GM19328 (cell line): ENCODE data around the gene CHAT.

ENCODE experiments used
- ATAC-seq: cut with Tn5 transposase; IDR thresholded peaks from one replicate; pipeline ENCODE4 v1.9.1; 2021; ENCODE audit warnings: mild to moderate bottlenecking, moderate library complexity; ENCODE audit not compliant: unreplicated experiment

CHAT gene

DNA sequence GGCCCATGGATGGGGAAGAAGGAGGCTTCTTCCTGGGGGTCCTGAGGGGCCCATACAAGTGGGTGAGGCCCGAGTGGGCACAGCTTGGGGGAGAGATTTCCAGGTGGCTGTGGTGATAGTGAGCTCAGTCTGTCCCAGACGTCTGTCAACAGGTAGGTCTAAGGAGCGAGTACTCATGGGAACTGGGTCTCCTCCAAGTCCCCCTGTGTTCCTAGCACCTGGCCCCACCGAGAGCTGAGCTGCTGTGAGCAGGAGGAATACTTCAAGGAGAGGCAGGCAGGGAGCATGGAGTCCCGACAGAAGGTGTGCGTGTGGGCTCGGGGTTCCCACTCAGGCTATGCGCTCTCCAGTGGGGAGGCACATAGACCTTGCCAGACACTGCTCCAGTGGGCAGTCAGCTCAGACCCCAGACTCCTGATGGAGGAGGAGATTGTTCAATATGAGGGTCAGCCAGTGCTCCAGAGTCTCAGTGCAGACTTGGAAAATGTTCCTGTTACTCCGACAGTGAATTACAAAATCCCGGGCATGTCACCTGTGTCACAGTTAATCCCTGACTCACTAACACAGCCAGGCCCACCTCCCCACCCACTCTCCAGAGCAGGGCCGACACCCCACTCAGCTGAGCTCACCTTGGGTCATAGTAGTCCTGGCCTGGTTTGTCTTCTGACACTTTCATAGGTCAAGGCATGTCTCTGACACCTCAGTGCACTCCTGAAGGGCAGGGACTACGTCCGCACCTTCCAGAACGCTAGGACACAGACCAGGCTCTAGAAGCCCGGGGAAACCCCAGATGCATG, 37.4 kb downstream of the CHAT start:
- ATAC-seq = no peak

DNA sequence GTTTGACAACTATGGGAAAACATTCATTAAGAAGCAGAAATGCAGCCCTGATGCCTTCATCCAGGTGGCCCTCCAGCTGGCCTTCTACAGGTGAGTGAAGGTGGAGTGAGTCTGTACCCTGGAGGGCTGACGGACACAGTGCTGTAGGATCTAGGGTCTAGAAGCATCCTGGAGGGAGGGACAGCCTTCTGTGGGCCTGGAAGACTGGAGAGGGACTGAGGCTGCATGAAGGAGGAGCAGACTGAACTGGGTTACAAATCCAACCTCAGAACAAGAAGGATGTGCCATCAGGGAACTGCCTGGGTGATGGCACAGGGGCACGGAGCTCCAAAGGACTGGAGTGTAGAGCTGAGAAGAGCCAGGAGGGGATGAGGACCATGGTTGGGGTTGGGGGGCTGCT, 38.1 kb downstream of the CHAT start:
- ATAC-seq = no peak

DNA sequence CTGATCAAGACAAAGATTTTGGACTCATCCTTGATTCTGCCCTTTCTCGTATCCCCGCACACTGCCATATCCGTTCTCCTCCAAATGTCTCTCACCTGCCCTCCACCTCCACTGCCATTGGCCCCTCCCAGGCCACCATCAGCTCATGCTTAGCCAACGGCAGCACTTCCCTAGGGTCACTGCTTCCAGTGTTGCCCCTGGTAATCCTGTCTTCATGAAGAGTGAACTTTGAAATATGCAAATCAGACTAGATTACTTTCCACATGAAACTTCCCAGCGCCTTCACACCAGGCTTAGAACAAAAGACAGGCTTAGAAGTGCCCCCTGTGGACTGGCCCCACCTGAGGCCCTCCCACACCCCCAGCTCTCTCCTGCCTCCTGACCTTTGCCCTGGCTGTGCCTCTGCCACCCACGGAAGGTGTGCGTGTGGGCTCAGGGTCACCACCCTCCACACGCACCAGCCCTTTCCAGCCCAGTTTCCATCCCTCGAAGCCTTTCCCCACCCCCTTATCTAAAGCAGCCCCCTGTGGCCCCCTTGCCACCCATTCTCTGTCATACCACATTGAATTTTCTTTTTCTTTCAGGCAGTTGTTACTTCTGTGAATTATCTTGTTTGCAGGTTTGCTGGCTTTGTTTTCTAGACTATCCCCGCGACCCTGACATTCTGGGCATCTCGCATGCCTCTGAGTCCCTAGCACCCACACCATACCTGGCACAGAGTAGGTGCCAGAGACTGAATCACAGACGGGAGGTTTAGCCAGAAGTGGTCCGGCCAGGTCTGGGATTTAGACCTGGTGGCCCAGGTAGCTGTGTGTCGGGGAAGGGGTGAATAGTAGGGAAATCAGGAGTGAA, 38.8 kb downstream of the CHAT start:
- ATAC-seq = no peak

DNA sequence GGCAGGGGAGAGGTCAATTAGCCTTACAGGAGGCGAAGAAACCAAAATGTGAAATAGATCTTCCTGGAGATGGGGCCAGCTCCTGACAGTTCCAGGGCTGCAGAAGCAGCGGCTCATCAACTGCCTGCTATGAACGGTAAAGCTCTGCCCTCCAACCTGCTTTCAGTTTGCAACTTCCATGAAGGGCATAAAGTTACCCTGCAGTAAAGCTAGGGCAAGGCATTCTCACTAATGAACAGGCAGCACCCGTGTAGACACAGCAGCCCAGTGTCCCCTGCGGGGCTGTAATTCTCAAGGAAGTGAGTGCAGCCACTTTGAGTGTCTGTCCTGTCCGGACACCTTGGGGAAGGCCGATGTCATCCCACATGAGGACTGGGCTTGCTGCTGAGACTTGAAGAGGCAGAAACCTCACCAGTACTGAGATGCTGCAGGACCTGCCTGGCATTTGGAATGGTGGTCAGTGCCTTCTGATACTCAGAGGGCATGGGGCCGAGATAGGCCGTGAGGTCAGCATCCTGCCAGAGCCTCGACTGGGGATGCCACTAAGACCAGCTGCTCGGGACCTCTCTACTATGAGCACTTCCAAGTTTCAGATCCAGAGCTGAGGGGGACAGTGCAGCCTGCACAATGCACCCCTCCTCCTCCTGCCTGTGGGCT, 39.6 kb downstream of the CHAT start:
- ATAC-seq = no peak

DNA sequence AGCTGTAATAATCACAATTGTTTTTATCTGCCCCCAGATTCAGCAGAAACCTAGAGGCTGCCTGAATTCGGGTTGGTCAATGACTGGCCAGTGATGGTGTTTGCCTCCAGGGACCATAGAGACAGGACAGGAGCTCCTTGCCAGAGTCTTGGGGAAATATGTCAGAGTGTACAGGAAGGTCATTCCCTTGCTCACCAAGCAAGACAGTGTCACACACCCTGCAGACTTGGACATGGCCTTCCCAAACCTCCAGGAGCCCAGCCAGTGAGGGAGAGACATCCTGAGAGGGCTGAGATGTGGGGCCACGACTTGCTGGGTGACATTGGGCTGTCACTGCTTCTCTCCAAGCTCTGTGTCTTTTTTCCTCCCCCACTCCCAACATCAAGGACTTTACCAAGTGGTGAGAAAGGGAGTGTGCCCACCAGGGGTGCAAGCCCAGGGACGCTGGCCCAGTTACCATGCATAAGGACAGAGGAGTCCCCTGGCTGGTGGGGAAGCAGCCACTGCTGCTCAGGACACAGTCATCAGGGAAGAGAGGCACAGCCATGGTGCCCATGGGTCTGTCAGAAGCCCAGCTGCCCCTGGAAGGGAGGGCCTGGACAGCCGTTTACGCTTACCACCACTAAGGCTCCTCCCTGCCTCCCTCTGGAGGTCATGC, 40.3 kb downstream of the CHAT start:
- ATAC-seq = no peak

DNA sequence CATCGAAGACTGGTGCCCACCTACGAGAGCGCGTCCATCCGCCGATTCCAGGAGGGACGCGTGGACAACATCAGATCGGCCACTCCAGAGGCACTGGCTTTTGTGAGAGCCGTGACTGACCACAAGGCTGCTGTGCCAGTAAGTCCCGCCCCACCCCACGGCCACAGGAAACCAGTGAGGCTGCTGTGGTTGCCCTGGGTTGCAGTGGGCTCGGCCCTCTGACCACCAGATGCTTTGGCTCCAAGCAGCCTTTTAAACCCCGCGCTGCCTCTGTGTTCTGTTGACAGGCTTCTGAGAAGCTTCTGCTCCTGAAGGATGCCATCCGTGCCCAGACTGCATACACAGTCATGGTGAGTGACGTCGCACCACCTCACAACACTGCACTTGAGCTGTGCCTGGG, 41.3 kb downstream of the CHAT start:
- ATAC-seq = no peak

DNA sequence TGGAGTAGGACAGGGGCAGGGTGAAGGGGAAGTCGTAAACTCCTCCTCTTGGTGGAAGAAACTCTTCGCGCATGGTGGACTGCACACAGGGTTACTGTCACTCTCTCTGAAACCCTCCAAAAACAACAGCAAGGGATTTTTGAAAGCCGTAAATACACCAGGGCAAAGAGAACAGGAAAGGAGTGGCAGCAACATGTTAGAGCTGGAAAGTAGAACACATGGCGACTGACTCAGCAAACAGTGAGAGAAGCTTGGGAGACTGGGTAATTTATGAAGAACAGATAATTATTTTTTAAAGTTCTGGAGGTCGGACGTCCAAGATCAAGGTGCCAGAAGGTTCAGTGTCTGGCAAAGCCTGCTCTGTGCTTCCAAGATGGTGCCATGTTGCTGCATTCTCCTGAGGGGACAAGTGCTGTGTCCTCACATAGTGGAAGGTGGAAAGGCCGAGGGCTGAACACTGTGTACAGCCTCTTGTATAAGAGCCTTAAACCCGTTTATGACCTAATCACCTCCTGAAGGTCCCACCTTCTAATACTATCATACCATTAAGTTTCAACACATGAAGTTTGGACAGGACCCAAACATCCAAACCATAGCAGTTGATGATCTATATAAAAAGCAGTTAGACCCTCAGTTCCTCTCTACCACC, 43.1 kb downstream of the CHAT start:
- no peak for ATAC-seq

DNA sequence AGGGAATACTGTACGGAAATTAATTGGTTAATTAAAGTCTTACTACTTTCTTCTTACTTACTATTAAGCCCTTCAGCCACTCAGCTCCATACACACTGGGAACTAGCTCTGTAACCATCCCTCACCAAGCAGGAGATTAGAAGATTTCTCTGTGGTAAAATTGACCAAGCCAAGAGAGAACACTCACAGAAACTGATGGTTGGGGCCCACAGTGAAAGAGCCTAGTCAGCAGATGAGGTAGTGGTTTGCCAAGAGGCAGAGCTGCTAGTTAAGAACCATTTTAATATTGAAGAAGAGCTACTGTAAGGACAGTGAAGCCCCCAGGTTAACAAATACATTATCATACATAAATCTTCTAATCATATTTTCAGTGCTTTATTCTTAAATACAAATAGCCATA, 43.8 kb downstream of the CHAT start:
- ATAC-seq = no peak

DNA sequence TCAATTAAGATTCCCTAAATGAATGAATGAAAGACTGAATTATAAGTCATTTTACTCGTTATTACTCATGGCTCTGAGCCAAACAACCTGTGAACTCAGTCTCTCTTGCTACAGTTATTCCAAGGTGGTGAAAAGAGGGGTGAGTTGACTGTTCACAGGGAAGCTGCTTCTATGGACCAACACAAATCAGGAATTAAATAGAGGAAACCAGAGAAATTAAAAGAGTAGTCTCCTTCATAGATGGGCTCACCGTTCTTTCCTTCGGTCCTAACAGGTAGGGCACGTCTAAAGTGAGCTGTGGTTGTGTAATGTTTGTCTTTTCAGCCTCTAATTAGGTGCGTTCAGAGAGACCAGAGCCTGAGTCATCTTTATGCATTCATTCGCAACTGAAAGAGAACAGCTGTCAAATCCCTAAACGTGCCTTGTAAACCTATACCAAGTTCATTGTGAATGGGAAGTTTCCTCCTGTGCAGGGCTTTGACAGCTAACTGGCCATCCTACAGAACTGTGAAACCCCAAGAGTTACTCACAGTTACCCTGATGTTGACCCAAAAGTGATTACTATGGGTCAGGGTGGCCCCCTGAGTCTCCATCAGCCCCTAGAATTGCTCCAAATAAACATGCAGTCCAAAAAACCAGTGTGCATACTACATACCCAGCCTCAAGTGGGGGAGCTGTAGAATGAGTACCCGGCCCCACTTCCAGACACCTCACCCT, 47.5 kb downstream of the CHAT start:
- no peak for ATAC-seq

DNA sequence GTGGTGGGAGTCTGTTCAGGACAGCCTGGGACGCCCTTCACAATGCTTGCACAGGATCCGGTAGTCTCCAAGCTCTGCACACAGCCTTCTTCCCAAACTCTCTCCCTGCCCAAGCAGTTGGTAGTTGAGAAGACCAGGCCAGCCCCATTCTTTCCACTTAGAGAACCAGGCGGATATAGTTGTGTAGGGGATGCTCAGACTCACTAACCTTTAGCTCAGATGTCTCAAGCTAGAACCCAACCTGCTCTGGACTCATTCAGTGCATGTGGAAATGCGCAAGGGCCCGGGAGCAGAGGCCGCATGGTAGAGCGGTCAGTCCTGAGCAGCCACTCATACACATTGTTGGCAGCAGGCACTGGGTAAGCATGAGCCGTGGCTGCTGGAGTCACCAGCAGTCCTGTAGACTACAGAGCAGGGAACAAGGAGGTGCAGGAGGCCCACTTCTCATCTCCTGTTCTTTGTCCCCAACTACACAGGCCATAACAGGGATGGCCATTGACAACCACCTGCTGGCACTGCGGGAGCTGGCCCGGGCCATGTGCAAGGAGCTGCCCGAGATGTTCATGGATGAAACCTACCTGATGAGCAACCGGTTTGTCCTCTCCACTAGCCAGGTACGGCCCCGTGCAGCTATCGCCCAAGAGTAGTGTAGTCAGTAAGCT, 48.5 kb downstream of the CHAT start:
- ATAC-seq = no peak

DNA sequence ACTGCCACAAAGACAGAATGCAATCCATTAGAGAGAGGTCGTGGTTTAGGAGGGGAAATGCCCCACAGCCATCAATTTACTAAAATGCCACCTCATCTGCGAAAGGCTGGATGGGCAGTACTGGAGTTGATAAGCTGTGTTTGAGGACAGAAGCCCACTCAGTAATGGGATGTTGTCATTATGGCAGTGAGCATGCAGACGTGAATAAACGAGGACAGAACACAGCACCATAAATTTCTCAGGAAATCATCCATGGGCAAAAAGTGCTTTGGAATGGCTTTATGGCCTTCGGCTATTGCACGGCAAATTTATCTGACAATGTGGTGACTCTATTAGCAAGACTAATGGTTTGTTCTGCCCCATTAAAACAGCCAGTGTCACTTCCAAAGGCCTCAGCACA, 49.8 kb downstream of the CHAT start:
- ATAC-seq = no peak

DNA sequence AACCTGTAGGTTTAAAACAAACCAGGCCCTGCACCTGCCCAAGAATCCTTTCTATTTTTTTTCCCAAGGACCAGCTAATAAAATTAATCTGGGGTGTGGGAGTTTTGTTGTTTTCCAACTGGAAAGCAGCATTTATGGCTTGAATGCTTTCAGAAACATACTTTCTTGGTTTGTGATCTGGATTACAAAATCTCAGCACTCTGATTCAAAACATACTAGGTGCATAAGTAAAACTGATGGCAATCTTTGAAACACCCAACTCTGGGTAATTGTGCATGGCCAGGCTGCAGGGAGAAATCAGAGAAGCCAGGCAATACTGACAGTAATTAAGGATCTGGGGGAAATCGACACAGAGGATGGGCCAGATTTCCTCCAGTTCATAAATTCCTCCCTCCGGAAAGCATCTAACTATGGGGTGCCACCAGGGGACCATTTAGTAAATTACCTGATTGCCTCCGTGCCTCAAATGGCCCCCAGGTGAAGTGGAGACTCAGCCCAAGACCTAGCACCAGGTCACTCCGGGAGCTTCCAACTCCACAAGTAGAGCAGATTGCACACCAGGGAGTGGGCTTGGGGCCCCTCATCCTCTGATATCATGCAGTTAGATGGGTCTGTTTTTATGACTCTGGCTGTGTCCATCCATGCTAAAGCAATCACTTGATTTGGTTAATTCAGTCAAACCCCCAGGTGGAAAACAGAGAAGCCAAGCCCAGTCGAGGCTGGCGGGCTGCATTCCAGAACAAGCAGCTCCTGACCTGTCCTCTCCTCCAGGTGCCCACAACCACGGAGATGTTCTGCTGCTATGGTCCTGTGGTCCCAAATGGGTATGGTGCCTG, 50.4 kb downstream of the CHAT start:
- no peak for ATAC-seq

DNA sequence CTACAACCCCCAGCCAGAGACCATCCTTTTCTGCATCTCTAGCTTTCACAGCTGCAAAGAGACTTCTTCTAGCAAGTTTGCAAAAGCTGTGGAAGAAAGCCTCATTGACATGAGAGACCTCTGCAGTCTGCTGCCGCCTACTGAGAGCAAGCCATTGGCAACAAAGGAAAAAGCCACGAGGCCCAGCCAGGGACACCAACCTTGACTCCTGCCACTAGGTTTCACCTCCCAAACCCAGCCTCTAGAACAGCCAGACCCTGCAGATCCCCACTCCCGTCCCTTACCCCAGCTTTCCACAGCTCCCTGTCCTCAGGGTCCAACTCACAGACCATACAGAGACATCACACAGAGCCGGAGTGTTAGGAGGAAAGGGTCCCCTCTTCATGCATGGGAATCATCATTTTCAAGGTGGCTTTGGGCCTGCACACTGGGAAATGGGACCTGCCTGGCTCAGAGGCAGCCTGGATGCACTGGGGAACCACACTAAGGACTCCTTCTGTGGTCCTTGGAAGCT, 51.1 kb downstream of the CHAT start:
- no peak for ATAC-seq

DNA sequence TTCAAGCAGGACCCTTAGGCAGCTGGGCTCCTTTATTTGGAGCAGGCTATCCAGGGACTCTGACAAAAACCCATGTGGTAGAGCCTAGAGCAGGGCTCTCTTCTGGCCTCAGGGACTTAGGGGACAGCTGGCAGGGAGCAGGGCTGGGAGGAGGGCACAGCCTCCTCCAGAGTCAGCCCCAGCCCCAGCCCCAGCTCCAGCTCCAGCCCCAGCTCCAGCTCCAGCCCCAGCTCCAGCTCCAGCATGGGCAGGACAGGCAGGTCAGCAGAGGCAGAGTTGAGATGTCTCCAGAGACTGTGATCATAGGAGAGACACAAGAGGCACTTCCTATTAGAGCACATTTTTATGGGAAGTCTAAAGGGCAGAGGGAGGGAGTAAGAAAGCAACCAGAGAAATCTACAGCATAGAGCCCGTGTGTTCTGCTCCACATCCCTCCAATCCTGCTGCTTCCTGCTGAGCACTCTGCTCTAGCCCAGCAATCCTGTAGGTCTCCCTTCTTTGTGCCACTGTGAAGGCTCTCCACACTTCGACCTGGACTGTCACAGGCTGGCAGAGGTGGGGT, 52.3 kb downstream of the CHAT start:
- ATAC-seq = no peak

DNA sequence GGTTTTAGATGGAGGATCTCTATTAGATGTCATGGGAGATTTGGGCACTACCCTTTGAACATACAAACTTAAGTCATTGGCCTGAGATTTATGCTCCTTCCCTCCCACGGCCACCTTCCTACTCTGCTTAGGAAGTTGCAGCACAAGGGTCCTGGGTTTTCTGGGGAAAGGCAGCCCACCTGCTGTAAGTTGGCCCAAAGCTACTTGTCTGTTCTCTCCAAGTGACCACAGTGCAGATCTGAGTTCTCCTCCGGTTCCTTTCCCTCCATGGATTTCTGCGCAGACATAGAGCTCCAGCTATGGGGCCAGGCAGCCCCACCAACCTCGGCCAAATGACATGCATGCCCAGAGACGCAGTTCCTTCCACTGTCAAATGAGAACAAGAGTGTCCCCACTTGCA, 52.8 kb downstream of the CHAT start:
- ATAC-seq = no peak

DNA sequence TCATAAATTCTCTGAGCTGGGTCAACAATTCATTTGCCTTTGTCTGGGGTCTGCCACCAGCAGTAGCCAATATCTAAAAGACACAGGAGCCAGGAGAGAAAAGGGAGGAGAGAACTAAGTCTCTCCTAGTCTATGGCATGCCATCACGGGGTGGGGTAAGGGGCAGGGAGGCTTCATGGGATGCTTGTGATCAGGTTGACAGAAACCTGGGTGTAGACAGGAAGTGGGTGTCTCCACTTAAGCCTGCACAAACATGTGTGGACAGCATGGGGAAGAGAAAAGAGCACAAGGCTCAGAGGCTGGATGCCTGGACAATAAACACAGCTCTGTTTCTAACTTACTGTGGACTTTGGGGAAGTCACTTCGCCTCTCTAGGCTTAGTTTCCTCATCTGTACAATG, 54.2 kb downstream of the CHAT start:
- ATAC-seq = no peak

DNA sequence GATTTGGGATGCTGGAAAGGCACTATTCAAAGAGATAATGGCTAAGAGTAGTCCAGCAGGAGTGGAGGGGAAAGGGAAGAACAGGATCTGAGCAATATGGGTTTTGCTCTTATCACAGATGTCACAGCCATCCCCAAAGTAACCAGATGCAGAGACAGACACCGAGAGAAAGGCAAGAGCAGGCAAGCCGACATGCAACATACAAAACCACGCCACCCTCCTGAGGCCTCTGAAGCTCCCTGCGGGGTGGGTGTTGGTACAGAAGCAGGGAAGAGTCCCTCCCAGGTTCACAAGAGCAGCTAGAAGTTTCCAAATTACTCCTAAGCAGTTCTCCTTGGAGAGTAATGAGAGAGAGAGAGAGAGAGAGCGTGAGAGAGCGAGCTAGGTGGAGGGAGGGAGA, 54.8 kb downstream of the CHAT start:
- ATAC-seq = no peak

DNA sequence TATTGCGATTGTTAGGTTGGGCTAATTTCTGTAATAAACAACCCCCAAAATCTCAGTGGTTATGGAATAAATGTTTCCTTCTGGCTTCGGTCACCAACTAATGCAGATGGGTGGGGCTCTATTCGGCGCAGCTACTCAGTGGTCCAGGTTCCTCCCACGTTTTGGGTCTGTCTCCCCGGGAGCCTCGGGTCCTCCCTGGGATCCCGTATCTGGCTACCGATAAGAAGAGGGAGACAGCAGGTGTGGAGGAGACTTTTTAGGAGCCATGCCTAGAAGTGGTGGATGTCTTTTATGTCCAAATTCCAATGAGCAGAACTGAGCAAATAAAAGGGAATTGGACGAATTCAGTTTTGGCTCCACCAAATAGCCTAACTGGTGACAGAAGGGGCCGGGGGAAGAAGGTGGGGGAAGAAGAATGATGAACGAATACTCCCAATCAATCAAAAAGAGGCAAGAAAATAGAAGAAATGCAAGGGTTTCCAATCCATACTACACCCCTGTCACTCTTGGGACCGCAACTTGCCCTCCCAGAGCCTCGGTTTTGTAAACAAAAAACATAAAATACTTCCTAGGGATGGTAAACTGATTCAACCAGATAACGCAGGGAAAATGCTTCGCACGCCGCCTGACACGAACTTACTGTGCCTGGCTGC, 65.1 kb downstream of the CHAT start:
- ATAC-seq = no peak
